ENCODE data around the gene CST3.

The CST3 gene

GRCh38 chr20:23658336-23658735 is 20.6 kb upstream of the CST3 start:
- no peak overlapping the region for H3K27ac ChIP-seq
- ChIA-PET POLR2A (ENCODE audit: low non-redundant PET) (no interaction called here), CTCF (interaction anchor here (0.5 kb wide), 1 partner anchor 1259 kb away, joined by 4 read pairs; no protein-coding TSS in a partner anchor)
- TF ChIP-seq CTCF (conservative IDR thresholded peaks at IDR 0.05; ENCODE audit: low read depth) = no peak
- DNase-seq (ENCODE audit: low spot score) = no peak

GRCh38 chr20:23657202-23657601 is 19.4 kb upstream of the CST3 start:
- POLR2A ChIA-PET (ENCODE audit: low non-redundant PET) = no interaction called here

GRCh38 chr20:23656372-23656771 is 18.6 kb upstream of the CST3 start:
- no peak for DNase-seq (ENCODE audit: low spot score)
- H3K27ac ChIP-seq = no peak overlapping the region
- ChIA-PET POLR2A (ENCODE audit: low non-redundant PET) (no interaction called here), CTCF (interaction anchor here (0.6 kb wide), 1 partner anchor 1801 kb away, joined by 3 read pairs; no protein-coding TSS in a partner anchor)
- no peak for TF ChIP-seq CTCF (conservative IDR thresholded peaks at IDR 0.05; ENCODE audit: low read depth)

More at GRCh38 chr20:23657202-23657601, 19.4 kb upstream of the CST3 start:
- no peak overlapping the region for H3K27ac ChIP-seq
- CTCF ChIA-PET = interaction anchor here (0.6 kb wide), 1 partner anchor 1801 kb away, joined by 3 read pairs; no protein-coding TSS in a partner anchor
- no peak for DNase-seq (ENCODE audit: low spot score)
- no peak for TF ChIP-seq CTCF (conservative IDR thresholded peaks at IDR 0.05; ENCODE audit: low read depth)

- ChIA-PET POLR2A (ENCODE audit: low non-redundant PET) (no interaction called here), CTCF (no interaction called here)
- no peak overlapping the region for H3K27ac ChIP-seq
- no peak for TF ChIP-seq CTCF (conservative IDR thresholded peaks at IDR 0.05; ENCODE audit: low read depth)
- DNase-seq (ENCODE audit: low spot score) = no peak
Observed at GRCh38 chr20:23655491-23656211, 17.9 kb upstream of the CST3 start.

- ChIA-PET CTCF (no interaction called here), POLR2A (ENCODE audit: low non-redundant PET) (no interaction called here)
- no peak overlapping the region for H3K27ac ChIP-seq
- no peak for DNase-seq (ENCODE audit: low spot score)
- TF ChIP-seq CTCF (conservative IDR thresholded peaks at IDR 0.05; ENCODE audit: low read depth) = no peak
Observed at GRCh38 chr20:23654717-23655116, 17.0 kb upstream of the CST3 start.

GRCh38 chr20:23654000-23654399 is 16.2 kb upstream of the CST3 start:
- peak; percentile 14 for DNase-seq (ENCODE audit: low spot score)
- no peak for TF ChIP-seq CTCF (conservative IDR thresholded peaks at IDR 0.05; ENCODE audit: low read depth)
- H3K27ac ChIP-seq = peak overlapping the region; percentile 38; the same call in 1 of the 2 replicates
- ChIA-PET CTCF (no interaction called here), POLR2A (ENCODE audit: low non-redundant PET) (no interaction called here)
